Ovary (tissue), 3 donors: ENCODE results near the gene CDK2AP2.

Experiments used
- EP300 ChIP-seq: sonication (generic); formaldehyde crosslinking; IDR thresholded peaks from one replicate; pipeline ENCODE4 v1.6.1; 2017; ENCODE audit warnings: antibody characterized with exemption
- TF ChIP-seq, protein P1 (sequence below), 3 donors: fragments of 450-650 bp in 2 of 3; fragments of 200-600 bp in 1 of 3; IDR thresholded peaks; one replicate each; pipeline versions ENCODE4 v1.5.1 to v1.8.0; 2016 to 2022; ENCODE audit warnings: antibody characterized with exemption in 3 of 3, mild to moderate bottlenecking in 1 of 3
- donor health status: DM: no; HTN: no; CAD: no.

DNA sequence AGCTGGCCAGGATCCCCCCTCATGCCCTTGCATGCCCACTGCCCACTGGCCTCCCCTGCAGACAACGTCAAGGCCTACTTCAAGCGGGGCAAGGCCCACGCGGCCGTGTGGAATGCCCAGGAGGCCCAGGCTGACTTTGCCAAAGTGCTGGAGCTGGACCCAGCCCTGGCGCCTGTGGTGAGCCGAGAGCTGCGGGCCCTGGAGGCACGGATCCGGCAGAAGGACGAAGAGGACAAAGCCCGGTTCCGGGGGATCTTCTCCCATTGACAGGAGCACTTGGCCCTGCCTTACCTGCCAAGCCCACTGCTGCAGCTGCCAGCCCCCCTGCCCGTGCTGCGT is 17.3 kb downstream of the CDK2AP2 start:
- TF ChIP-seq, protein P1, sequence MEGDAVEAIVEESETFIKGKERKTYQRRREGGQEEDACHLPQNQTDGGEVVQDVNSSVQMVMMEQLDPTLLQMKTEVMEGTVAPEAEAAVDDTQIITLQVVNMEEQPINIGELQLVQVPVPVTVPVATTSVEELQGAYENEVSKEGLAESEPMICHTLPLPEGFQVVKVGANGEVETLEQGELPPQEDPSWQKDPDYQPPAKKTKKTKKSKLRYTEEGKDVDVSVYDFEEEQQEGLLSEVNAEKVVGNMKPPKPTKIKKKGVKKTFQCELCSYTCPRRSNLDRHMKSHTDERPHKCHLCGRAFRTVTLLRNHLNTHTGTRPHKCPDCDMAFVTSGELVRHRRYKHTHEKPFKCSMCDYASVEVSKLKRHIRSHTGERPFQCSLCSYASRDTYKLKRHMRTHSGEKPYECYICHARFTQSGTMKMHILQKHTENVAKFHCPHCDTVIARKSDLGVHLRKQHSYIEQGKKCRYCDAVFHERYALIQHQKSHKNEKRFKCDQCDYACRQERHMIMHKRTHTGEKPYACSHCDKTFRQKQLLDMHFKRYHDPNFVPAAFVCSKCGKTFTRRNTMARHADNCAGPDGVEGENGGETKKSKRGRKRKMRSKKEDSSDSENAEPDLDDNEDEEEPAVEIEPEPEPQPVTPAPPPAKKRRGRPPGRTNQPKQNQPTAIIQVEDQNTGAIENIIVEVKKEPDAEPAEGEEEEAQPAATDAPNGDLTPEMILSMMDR (IDR thresholded peaks at IDR 0.05): no peak
- no peak for TF ChIP-seq EP300
